Muscle of leg (tissue), 11 donors: ENCODE data around the gene CCDC33. TPM values are rescaled to one million over a fixed set of nuclear protein-coding genes. Genes with fewer than 3 reads are reported as not detected.

Experiments
- DNase-seq: peaks from one replicate; pipeline ENCODE4 v3.0.0; 2013
- H3K27ac ChIP-seq: one replicate; pipeline ENCODE4 v1.5.1; 2013; ENCODE audit warnings: mild to moderate bottlenecking, low read length, control low read depth
- H3K27me3 ChIP-seq: one replicate; pipeline ENCODE4 v1.6.1; 2013; ENCODE audit warnings: low read length; ENCODE audit not compliant: control insufficient read depth, insufficient read depth
- H3K36me3 ChIP-seq: one replicate; pipeline ENCODE4 v1.6.1; 2013; ENCODE audit warnings: low read length; ENCODE audit not compliant: control insufficient read depth, insufficient read depth
- H3K4me1 ChIP-seq: one replicate; pipeline ENCODE4 v1.6.1; 2013; ENCODE audit warnings: low read length; ENCODE audit not compliant: control insufficient read depth, insufficient read depth
- H3K4me3 ChIP-seq: one replicate; pipeline ENCODE4 v1.5.1; 2013; ENCODE audit warnings: low read length, control low read depth
- H3K9me3 ChIP-seq: replicated peaks from 2 replicates; pipeline ENCODE4 v1.6.1; 2013; ENCODE audit warnings: low read depth, low read length; ENCODE audit not compliant: control insufficient read depth
- WGBS: methylation state at CpG from one replicate; pipeline ENCODE4 v1.1.5; 2013; ENCODE audit warnings: missing lambda C conversion rate; ENCODE audit not compliant: insufficient coverage; 5-methylcytosine and 5-hydroxymethylcytosine counted together
- polyA plus RNA-seq, 8 donors: library from polyadenylated mRNA; unstranded; fragments of 120-200 nt; gene quantifications; one replicate each; pipeline versions ENCODE4 v1.2.1 to v1.2.3, GENCODE V29; 2013; ENCODE audit warnings: inconsistent platforms in 1 of 8, low replicate concordance in 1 of 8; ENCODE audit not compliant: insufficient read length in 8 of 8, insufficient read depth in 1 of 8
- total RNA-seq: library from RNA; stranded (reverse); fragments of 120-200 nt; gene quantifications from one replicate; pipeline ENCODE4 v1.2.4, GENCODE V29; 2013

Gene CCDC33
- total and polyA plus RNA-seq, 9 donors: 0.04 to 0.36 (median 0.22) TPM; not detected in 3

- 58% methylated on average over 7 of the region's 10 CpGs for WGBS
- H3K27me3 ChIP-seq: peaks cover 67% of the 10 kb centered on the region
- no peaks in the 10 kb centered on the region for H3K36me3 ChIP-seq
- no peak overlapping the region for H3K27ac ChIP-seq
- peaks cover 12% of the 10 kb centered on the region for H3K4me1 ChIP-seq
- H3K4me3 ChIP-seq: no peak overlapping the region
- H3K9me3 ChIP-seq: no peaks in the 10 kb centered on the region
- DNase-seq: no peak
Observed at GRCh38 chr15:74369084-74369745, 133.1 kb downstream of the CCDC33 start.

GRCh38 chr15:74369756-74370155, 133.6 kb downstream of the CCDC33 start:
- Histone ChIP-seq H3K9me3 (no peaks in the 10 kb centered on the region), H3K27me3 (peaks cover 67% of the 10 kb centered on the region), H3K36me3 (no peaks in the 10 kb centered on the region), H3K4me3 (no peak overlapping the region), H3K27ac (no peak overlapping the region), H3K4me1 (peaks cover 16% of the 10 kb centered on the region)
- DNase-seq: no peak
- 80% methylated on average over 1 of the region's 2 CpGs for WGBS

DNA sequence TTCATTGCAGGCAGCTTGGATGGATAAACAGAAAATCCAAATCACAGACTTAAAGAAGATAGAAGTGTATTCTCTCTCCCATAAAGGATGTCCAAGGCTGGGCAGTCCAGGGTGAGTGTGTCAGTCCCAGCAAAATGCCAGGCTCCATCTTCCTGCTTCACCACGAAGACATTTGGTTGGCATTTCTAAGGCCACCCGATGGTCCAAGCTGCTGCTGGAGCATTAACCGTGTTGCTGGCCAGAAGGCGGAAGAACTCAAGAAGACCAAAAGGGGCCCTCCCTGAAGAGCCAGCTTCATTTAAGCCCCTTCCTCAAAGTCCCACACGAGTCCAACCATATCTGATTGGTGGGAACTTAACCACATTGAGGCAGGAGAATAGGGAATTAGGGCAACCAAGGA, 134.3 kb downstream of the CCDC33 start:
- WGBS: 84% methylated on average over 4 of the region's 5 CpGs
- Histone ChIP-seq H3K4me3 (no peak overlapping the region), H3K27me3 (peaks cover 63% of the 10 kb centered on the region), H3K9me3 (no peaks in the 10 kb centered on the region), H3K36me3 (no peaks in the 10 kb centered on the region), H3K4me1 (peaks cover 18% of the 10 kb centered on the region), H3K27ac (no peak overlapping the region)
- DNase-seq: no peak

DNA sequence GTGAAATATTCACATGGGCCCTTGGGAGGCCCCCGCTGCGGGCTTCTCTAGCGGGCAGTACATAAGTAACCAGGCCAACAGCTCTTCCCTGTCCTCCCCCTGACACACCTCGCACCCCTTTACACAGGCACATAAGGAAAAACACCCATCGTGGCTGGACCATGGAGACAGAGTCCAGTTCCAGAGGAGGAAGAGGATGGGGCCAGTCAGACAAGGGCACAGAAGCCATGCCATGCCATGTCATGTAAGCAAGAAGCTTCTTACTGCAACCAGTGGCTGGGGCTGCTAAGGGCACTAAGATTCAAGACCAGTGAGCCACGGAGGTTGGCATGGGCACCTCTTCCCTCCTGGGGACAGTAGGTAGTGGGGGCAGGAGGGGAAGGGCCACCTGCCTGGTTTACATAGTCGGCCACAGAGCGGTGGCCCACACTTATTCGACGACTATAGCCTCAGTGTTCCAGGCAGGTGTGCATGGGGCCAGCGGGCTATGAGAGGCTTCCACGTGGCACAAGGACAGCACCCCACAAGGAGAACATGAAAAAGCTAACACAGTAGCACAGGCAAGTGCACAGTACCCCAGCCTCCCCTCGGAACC, 137.0 kb downstream of the CCDC33 start:
- H3K36me3 ChIP-seq: no peaks in the 10 kb centered on the region
- 44% methylated on average over 12 of the region's 13 CpGs for WGBS
- DNase-seq: no peak

DNA sequence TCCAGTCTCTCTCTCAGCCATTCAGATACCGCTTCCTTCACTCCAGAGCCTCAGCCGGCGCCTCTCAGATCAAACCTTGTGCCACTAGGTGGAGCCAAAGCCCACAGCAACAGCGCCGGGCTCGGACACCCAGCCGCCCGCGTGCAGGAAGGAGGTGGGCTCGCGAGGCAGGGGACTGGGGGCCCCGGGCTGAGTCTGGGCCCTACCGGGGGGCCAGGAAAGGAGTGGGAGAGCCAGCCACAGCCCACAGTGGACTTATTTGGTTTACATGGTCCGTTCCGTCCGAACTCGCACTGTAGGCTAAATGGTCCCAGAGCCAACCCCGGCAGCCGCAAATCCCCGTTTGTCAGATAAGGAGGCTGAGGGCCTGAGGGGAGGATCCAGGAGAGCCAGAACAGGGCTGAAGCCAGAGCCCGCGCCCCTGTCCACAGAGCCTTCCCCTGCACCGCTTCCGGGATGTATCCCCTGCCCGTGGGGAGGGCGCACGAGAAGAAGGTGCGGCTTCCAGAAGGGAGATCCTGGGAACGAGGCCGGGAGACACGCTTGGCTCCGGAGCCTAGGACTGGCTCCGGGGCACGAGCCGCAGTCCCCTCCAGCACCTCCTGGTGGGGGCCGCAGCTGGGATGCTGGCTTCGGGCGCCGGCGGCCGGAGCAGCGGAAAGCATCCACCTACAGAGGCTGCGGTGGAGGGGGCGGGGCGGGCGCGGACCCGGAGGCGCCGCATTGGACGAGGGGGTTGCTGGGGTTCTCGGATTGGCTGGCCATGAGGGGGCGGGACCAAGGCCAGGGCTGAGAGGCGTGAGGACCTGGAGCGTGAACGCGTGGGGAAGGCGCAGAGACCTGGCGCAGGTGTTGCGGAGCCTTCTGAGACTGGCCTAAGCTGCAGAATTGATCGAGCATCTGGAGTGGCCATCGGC, 137.9 kb downstream of the CCDC33 start:
- DNase-seq: peak; percentile 93
- H3K27me3 ChIP-seq: peaks cover 36% of the 10 kb centered on the region
- peak overlapping the region; percentile 47 for H3K4me3 ChIP-seq
- H3K9me3 ChIP-seq: no peaks in the 10 kb centered on the region
- no peaks in the 10 kb centered on the region for H3K36me3 ChIP-seq
- peaks cover 15% of the 10 kb centered on the region for H3K4me1 ChIP-seq
- WGBS: under 1% methylated on average over 59 of the region's 62 CpGs
- H3K27ac ChIP-seq: no peak overlapping the region

More for the DNA sequence above, 137.0 kb downstream of the CCDC33 start:
- H3K27ac ChIP-seq: no peak overlapping the region
- H3K4me3 ChIP-seq: no peak overlapping the region
- peaks cover 37% of the 10 kb centered on the region for H3K27me3 ChIP-seq
- no peaks in the 10 kb centered on the region for H3K9me3 ChIP-seq
- H3K4me1 ChIP-seq: peaks cover 15% of the 10 kb centered on the region

DNA sequence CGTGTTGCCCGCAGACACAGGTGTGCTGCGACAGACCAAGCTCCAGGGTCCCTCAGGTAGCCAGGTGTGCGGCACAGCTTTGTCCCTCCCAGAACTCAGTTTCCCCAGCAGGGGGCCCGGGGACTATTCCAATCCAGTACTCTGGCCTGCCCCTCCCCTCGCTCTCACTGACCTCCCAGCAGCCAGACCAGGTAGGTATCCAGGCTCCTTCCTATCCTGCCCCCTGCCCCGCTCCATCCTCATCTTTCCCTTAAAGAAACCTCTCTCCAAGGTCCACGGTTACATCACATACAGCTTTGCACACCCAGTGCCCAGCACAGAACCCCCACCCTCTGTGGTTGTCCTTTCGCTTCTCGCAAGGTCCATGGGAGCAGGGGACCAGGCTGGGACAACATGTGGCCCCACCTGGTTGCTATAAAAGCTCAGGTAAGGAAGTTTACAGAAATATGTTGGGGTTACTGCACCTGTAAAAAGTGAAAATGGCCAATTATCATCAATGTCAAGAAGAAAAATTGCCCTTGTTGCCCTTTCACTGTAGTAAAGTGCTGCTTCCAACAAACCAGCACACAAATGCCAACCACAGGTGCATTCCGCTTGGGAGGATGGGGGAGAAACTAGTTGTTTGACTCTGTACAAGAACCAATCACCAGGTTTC, 138.6 kb downstream of the CCDC33 start:
- no peak for DNase-seq
- peaks cover 36% of the 10 kb centered on the region for H3K27me3 ChIP-seq
- H3K4me3 ChIP-seq: peak overlapping the region; percentile 47
- H3K36me3 ChIP-seq: no peaks in the 10 kb centered on the region
- no peak overlapping the region for H3K27ac ChIP-seq
- WGBS: 4% methylated on average over 8 of the region's 11 CpGs
- H3K9me3 ChIP-seq: no peaks in the 10 kb centered on the region
- peaks cover 15% of the 10 kb centered on the region for H3K4me1 ChIP-seq

DNA sequence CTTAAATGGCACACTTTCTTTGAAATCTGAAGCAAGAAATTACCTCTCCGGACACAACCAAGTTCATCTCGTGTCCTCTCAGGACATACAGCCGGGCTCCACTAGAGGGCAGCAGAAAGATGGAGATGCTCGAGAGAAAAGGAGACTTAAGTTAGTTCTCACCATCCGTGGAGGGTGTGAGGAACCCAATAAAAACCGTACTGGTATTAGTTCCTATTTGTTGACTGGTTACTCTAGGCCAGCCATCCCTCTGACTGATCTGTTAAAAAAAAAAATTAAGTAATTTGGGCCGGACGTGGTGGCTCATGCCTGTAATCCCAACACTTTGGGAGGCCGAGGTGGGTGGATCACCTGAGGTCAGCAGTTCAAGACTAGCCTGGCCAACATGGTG, 139.2 kb downstream of the CCDC33 start:
- peaks cover 35% of the 10 kb centered on the region for H3K27me3 ChIP-seq
- H3K4me3 ChIP-seq: no peak overlapping the region
- H3K4me1 ChIP-seq: peaks cover 15% of the 10 kb centered on the region
- no peak overlapping the region for H3K27ac ChIP-seq
- H3K36me3 ChIP-seq: no peaks in the 10 kb centered on the region
- H3K9me3 ChIP-seq: no peaks in the 10 kb centered on the region
- DNase-seq: peak; percentile 88
- 26% methylated on average over 3 of the region's 9 CpGs for WGBS

DNA sequence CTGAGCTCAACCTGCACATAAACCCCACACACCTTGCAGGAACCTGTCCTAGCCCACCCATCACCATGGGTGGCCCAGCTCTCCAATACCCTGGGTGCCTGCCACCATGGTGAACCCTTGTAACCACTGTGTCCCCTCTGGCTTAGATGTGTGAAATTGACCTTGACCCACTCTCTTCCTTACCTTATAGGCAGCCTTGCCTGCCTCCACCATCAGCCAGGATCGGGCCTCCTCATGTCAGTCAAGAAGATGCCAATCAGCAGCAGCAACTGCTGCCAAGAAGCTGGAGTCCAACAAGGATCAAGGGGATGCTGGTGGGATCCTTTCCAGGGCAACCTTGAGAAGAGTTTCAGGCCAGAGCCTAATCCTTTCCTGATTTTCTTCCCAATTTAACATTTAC, 140.1 kb downstream of the CCDC33 start:
- peaks cover 15% of the 10 kb centered on the region for H3K4me1 ChIP-seq
- no peaks in the 10 kb centered on the region for H3K36me3 ChIP-seq
- H3K4me3 ChIP-seq: no peak overlapping the region
- H3K9me3 ChIP-seq: no peaks in the 10 kb centered on the region
- peak; percentile 5 for DNase-seq
- 88% methylated on average over 1 of the region's 1 CpG for WGBS
- H3K27ac ChIP-seq: no peak overlapping the region
- peaks cover 30% of the 10 kb centered on the region for H3K27me3 ChIP-seq

DNA sequence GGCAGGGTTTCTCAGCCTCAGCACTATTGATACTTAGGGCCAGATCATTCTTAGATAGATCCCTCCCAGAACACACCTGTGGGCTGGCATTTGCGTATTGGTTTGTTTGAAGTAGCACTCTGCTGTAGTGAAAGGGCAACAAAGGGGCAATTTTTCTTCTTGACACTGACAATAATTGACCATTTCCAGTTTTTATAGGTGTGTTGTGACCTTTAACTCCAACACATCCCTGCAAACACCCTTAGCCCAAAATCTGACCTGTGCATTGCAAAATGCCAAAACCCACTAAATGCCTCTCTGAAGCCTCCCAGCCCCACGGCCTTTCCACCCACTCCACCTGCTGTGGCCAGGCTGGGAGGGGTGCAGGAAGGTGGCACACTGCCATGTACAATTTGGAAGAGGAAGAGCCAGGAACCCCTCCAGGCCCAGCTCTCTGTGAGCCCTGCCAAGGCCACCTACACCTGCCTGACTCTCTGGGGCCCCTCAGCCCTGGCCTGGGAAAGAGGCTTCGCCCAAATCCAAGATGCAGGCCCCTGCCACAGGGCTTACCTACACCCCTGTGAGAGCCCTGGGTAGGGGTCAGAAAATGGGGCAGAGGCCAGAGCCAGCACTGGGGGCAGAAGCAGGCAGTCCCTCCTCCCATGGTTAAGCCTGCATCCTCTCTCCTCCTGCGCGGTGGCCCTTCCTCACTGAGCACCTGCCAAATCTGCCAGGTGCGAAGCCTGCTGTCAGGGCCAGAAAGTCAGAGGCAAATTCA, 140.9 kb downstream of the CCDC33 start:
- Histone ChIP-seq H3K36me3 (no peaks in the 10 kb centered on the region), H3K27me3 (peaks cover 30% of the 10 kb centered on the region), H3K27ac (no peak overlapping the region), H3K4me3 (no peak overlapping the region), H3K9me3 (no peaks in the 10 kb centered on the region), H3K4me1 (peaks cover 21% of the 10 kb centered on the region)
- no peak for DNase-seq
- WGBS: 80% methylated on average over 1 of the region's 6 CpGs
